Measurements from ENCODE around the gene RASSF8. TPM values are rescaled to one million over a fixed set of nuclear protein-coding genes. Genes with fewer than 3 reads are reported as not detected.

Gene RASSF8
- total and polyA plus RNA-seq, 2 of the 8 experiments (the other 6 are each of a cell fraction or from before 2014, with no cell fraction given): 6.4 to 46.7 TPM

DNA sequence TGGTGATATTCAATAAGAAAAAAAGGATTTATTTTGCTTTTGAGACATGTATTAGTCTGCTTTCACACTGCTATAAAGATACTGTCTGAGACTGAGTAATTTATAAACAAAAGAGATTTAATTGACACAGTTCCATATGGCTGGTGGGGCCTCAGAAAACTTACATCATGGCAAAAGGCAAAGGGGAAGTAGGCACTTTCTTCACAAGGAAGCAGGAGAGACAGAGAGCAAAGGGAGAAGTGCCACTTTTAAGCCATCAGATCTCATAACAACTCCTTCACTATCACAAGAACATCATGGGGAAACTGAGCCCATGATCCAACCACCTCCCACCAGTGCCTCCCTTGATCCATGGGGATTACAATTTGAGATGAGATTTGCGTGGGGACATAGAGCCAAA, 122.4 kb downstream of the RASSF8 start (continued):
- no peak for TF ChIP-seq RBBP5 (IDR thresholded peaks at IDR 0.05; ENCODE audit: borderline replicate concordance, low read depth, low read length)
- TF ChIP-seq KDM1A (IDR thresholded peaks at IDR 0.05; ENCODE audit: borderline replicate concordance, low read length): no peak
